ENCODE results near the gene ARSG.

The ARSG gene

GRCh38 chr17:68378268-68379176 is 87.2 kb downstream of the ARSG start:
- peak; percentile 47 for DNase-seq (ENCODE audit: low spot score)

- no peak for DNase-seq (ENCODE audit: low spot score)
These were observed 87.8 kb downstream of the ARSG start for GRCh38 chr17:68379177-68379510.

- DNase-seq (ENCODE audit: low spot score) = no peak
These were observed 88.7 kb downstream of the ARSG start for GRCh38 chr17:68379692-68380677.

GRCh38 chr17:68381076-68381900 is 90.0 kb downstream of the ARSG start:
- DNase-seq (ENCODE audit: low spot score) = no peak

- DNase-seq (ENCODE audit: low spot score) = no peak
These were observed 91.3 kb downstream of the ARSG start for GRCh38 chr17:68382582-68383085.

- no peak for DNase-seq (ENCODE audit: low spot score)
These were observed 91.8 kb downstream of the ARSG start for GRCh38 chr17:68383120-68383442.

GRCh38 chr17:68383443-68384321 is 92.4 kb downstream of the ARSG start:
- DNase-seq (ENCODE audit: low spot score) = peak; percentile 8

GRCh38 chr17:68384471-68384870 is 93.2 kb downstream of the ARSG start:
- DNase-seq (ENCODE audit: low spot score) = no peak

- DNase-seq (ENCODE audit: low spot score) = no peak
These were observed 93.6 kb downstream of the ARSG start for GRCh38 chr17:68384941-68385340.

GRCh38 chr17:68385490-68386215 is 94.4 kb downstream of the ARSG start:
- no peak for DNase-seq (ENCODE audit: low spot score)

GRCh38 chr17:68387435-68388218 is 96.3 kb downstream of the ARSG start:
- DNase-seq (ENCODE audit: low spot score) = no peak

- DNase-seq (ENCODE audit: low spot score) = no peak
These were observed 97.7 kb downstream of the ARSG start for GRCh38 chr17:68389041-68389440.

GRCh38 chr17:68390888-68391545 is 99.7 kb downstream of the ARSG start:
- no peak for DNase-seq (ENCODE audit: low spot score)

GRCh38 chr17:68391561-68392268 is 100.4 kb downstream of the ARSG start:
- DNase-seq (ENCODE audit: low spot score) = no peak

GRCh38 chr17:68394608-68395331 is 103.5 kb downstream of the ARSG start:
- DNase-seq (ENCODE audit: low spot score) = no peak

GRCh38 chr17:68396226-68397107 is 105.2 kb downstream of the ARSG start:
- DNase-seq (ENCODE audit: low spot score) = no peak

Data from putamen (tissue), 1 donor.